GDM1 (cell line): ENCODE results near the gene NRP2.

Experiments
- DNase-seq: peaks from one replicate; lab custom pipeline; 2025; lab: John Stamatoyannopoulos, UW

The NRP2 gene

DNA sequence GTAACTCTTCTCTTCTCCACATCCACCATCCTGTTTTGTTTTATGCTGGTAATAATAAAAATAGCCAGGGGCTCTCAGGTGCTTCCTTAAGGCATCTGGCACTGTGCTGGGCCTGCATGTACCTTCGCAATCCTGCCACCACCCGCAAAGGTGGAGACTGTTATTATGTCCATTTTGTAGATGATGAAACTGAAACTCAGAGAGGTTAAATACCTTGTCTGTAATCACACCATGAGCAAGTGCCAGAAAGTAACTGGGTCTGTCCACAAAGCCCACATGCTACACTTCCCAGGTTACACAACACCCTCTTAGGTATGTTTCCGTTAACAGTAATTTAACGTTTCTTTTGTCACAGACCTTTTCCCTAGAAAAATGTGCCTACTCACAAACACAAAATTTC is 27.0 kb downstream of the NRP2 start:
- no peak for DNase-seq

DNA sequence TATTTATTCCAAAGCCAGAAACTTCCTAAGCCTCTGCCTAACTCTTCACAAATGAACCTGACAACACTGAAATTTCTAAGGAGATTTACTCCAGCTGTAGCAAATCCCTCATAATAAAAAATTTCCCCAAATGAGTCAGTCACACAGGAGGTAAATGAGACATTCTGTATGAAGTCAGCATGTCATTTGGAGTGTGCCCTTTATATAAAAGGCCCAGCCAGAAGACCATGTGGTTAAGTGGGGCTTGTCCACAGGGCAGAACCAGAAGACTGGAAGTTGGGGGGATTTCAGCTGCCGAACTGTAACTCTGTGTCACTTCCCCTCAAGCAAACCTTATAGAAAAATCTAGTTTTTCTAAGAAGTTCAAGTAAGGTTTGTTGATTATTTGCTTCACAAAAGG is 30.2 kb downstream of the NRP2 start:
- no peak for DNase-seq

DNA sequence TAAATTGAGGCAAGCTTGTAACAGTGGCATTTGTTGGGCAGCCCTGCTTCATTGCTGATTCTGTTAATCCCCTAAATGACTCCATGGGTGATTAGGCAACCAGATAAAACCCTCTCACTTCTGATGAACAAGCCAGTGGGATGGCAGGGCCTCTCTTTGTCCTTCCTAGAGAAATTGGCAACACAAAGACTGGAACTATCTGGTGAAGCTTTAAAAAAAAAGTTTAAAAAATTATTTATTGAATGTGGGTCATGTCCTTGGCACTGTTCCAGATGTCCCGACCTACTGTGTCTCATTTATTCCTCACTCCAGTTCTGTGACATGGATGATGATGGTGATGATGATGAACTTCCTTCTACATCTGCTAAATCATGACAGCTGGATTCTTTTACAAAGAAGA is 30.8 kb downstream of the NRP2 start:
- DNase-seq = no peak

DNA sequence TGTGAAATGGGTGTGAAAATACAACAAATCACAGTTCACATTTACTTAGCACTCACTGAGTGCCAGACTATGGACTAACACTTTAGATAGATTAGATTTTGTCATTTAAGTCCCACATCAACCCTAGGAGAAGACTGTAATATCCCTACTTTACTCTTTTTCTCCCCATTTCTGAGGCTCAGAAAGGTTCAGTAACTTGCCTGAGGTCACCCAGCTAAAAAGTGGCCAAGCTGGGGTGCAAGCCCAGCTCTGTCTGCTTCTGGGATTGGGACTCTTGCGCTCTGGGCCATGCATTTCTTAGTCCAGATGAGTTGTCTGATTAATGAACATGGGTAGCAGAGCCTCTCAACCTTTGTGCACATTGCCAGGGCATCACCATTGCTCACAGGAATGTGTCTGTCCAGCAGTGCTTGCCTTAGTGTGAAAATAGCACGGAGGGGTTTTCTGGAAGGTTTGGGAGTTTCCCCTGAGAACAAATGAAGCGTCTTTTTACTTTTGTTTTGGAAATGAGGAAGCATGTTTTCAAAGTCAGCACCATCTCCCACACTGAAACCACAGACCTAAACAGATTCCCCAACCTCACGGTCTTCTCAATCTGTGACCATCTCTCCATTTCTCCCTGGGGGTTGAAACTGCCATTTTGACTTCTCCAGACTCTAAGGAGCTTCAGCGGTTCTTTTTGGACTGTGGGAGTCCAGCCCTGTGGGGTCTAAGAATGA is 31.9 kb downstream of the NRP2 start:
- DNase-seq = peak; percentile 49

DNA sequence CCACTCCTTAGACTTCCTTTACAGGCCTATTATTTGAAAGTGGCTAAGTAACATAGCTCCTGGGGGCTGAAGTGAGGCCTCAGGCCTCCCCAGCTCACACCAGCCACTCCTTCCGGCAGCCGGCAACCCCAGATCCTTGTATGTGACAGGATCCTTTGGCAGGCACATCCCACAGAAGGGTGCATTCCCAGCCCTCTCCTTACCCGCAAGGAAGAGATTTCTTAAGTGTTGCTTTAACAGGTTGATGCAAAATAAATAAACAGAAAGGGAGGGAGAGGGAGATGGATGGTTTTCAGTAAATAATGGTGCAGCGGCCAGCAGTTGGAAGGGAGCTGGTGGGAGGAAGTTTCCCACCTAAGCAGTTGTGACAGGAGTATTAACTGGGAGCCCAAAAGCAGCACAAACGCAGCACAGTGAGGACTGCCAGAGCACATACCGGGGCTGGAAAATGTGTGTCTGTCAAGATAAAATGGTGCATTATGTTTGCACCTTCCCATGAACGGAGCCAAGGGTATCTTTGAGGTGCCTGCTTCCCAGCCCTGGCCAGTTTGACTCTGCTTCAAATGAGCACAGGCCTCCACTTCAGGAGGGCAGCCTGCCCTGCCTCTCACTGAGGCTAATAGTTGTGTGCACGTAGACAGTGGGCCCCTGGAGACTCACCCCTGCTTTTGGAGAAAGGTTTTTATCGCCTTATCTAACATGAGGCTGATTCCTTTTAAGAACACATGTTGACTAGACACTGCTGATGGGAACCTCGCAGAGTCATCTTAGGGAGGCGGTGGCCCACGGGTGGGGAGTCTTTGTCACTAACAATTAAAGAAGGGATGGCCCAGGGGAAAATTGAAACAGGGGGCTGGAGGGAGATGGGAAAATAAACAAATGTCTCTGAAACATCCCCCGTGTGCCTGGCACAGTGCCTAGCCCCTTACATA is 32.8 kb downstream of the NRP2 start:
- no peak for DNase-seq

DNA sequence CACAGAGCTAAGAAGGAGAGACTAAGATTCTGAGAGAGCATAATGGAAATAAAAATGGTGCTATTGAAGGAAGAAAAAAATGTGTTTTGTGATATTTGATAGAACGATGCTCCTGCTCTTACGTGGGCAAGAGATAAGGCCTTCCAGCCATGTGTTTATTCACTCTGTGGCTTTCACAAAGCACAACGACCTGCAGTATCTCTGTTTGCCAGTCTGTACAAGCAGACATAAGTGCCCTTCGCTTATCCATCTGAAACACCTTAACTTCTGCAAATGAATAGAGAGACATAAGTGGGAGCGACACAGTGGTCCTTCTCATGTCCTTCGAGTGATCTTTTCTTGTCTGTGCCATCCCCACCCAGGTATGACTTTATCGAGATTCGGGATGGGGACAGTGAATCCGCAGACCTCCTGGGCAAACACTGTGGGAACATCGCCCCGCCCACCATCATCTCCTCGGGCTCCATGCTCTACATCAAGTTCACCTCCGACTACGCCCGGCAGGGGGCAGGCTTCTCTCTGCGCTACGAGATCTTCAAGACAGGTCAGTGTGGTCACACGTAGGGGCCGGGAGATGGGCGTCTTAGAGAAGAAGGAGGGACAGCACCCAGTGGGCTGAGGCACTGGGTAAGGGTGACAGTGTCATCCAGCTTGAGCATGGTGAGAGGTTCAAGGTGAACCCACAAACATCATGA is 33.7 kb downstream of the NRP2 start:
- no peak for DNase-seq

DNA sequence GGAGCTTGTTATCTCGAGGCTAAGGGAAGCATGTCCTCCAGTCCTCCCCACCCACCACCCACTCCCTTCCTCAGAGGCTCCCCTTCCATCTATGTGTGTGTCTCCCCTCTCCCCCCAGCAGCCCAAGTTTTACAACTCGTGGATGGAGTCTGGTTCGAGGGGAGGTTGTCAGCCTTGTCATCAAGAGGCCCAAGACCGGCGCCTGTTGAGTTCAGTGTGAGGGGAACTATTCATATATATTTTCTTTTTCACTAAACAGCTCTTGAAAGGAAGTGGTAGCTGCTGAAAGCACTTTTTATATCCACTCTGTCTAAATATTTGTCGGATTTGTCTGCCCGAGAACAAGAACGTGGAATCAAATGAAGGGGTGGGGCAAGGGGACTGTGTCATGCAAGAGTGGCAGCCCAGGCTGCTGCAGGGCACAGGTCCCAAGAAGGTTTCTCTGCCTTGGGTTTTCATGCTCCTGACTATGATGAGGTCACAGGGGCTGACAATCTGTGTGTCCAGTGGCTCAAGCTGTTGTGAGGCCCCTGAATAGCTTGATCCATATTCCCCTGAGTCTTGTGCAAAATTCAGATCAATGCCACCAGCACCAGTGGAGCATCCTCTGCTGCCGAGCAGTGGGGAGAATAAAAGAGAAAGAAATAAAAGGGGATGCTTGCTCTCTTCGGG is 35.0 kb downstream of the NRP2 start:
- no peak for DNase-seq

DNA sequence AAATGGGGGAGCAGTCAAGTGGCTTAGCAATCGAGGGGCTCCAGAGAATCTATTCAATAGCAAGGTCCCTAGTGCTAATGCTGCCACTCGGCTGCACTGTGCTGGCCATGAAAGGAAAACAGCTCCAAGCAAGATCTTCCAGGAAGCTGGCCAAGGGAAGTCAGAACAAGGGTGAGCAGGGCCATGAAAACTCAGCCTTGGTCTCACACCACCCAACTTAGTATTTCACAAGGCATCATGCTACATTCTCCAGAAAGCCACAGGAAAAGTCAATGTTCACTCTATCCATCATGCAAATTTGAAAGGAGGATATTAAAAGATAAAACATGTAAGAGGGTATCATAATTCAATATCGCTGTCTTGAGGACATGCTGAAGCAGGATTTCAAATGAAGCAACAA is 35.7 kb downstream of the NRP2 start:
- DNase-seq = no peak

DNA sequence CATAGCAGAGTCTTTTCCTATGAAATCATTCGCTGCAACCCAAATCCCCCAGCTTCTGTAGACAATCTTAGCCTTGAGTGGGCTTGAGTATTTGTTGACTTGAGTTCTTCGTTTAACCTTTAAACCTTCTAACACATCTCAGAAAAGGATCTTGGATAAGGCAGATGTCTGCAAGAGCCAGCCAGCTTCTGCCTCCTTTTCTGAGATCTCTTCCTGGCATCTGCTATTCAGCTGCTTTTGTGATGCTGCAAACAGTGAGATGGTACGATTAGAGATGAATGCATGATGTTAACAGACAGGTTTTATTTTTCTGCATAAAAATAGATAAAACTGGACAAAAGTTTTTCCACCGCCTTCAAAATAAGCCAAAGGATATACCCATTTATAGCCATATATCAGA is 37.5 kb downstream of the NRP2 start:
- DNase-seq = no peak

DNA sequence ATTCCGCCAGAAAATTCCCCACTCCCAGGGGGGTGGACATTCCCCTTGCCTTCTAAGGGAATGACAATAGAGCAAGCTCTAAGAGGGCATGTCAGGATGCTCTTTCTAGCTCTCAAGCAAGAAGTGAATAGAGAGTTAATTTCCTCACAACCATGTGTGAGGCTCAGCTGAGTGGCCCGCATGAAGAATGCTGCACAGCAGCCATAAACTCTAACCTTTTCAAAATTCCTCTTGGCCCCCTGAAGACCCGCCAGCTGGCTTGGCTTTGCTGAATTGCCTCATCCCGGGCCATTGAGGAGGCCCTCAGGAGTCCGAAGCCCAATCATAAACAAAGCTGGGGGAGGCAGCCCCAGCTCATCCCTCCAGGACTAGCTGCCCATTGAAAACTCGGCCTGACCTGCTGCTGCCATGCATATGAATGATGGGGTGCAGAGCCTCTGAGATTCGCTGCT is 38.2 kb downstream of the NRP2 start:
- no peak for DNase-seq

DNA sequence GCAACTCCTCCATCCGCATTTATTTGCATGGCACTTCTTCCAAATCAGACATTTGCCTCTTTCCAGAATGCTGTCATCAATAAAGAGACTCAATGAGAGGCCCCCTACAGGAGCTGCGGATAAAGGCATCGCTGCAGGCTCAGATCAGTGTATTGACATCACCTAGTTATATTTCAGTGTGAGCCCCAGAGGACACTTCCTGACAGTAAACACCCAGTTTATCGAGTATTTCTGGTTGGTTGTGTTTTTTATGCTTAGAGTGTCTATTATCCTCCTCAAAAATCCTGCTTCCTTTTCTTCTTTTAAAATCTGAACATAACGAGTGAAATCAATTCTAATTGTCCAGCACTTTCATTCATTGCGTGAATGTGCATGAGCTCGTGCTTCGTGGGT is 38.8 kb downstream of the NRP2 start:
- DNase-seq = no peak

DNA sequence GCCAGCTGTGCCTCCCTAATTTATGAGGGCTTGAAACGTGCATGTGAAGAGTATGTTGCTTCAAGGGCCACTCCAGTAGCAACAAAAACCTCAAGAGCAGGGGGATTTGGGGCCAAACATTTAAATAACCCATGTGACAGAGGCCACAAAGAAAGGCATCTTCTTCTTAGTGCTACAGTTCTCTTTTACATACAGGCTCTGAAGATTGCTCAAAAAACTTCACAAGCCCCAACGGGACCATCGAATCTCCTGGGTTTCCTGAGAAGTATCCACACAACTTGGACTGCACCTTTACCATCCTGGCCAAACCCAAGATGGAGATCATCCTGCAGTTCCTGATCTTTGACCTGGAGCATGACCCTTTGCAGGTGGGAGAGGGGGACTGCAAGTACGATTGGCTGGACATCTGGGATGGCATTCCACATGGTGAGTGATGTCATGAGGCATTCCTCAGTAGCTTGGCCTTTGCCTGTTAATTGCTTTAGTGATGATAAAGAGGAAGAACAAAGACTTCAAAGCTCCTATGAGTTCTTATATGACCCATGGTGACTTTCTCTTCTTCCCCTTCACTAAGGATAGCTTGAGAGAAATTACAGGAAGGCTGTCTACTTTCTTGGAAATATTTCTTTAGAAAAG is 40.1 kb downstream of the NRP2 start:
- DNase-seq = no peak

DNA sequence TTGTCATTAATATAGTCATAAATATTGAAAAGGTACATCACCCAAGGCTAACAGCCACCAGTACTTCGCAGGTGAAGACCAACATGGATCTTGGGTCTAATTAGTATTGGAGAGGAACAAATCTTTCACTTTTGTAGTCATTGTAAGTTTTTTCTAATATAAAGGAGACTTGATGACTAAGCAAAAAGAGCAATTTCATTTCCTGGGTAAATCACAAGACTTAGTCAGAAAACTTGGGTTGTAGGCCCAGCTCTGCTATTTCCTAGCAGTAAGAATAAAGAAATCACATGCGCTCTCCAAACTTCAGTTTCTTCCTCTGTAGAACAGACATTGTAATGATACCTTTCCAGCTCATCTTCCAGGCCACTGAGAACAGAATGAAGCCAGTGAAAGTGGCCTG is 40.9 kb downstream of the NRP2 start:
- DNase-seq = no peak

DNA sequence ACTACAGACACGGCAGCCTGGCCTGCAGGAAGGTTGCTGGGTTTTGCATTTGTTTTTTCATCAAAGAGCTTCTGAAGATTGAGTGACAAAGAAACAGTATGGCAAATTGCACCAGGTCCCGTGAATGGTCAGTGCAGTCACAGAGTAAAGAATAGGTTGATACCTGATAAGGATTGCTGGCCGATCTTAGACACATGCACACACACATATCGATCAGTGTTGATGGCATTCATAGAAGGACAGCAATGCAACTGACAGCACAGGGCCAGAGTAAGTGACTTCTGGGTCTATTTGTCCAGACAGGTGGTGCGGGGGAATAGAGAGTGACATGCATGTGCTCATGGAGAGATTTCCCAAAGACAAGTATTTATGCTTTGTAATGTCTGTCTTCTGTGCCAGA is 42.8 kb downstream of the NRP2 start:
- no peak for DNase-seq

DNA sequence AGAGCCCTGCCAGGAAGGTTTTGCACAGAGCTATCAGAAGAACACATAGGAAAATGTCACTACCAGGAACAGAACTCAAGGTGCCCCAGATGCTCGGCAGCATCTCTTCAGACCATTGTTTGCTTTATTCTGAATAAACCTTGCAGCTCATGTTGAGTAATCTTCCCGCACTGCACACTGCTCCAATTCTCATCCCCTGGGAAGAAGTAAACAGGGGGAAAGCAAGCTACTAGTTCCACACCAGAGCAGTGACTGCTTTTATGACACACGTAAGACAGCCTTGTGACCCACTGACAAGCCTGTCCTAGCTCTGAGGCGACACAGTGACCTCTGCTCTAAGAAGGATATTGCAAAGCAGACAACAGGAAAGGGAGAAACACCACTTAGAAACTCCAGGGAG is 44.2 kb downstream of the NRP2 start:
- no peak for DNase-seq

DNA sequence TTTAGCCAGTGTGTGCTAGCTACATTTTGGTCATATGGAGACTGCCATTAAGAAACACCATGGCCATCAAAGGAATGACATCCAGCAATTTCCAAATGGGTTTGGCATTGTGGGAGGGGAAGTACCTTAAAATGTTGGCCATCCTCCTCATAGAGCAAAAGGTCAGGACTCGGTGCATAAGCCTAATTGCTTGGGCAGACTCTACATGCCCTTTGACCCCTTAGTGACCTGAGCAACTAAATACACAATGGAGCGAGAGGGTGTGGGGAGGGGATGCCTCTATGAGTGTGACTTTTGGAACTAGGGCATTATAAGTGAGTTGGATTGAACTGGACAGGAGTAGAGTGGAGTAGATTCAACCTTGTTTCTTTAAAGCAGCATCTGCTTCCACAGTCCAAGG is 44.9 kb downstream of the NRP2 start:
- DNase-seq = no peak

DNA sequence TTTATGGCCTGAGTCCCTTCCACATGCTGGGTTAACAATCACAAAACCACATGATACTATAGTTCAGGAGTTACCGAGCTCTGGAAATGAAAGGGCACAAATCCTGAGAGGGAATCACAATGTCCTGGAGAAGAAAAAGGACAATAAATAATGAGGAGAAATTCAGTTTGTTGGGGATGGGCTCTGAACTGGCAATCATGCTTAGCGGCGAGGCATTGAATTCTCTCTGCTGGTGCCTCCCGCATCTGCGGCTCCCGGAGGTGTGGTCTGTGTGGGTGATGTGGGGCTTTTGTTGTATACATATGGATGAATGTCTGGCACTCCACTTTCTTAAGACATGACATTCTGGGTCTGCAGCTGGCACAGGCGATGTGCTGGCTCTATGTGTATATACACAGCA is 46.1 kb downstream of the NRP2 start:
- no peak for DNase-seq

DNA sequence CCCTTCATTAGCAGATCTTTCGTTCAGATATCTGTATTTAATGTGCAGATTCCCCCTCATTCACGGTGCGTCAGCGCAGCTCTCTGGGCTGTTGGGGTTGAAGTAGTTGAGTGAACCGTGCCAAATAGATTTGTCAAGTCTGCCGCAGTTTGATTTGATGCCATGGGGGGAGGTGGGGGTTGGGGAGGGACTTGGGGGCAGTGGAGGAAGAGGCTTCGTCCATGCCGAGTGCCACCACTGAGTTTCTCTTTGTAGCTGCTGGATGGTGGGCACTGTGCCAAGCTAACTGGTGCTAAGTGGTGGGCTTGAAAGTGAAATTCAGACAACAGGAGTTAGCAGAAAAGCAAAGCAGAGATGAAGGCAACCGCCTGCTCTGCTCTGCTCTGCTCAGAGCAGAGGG is 47.9 kb downstream of the NRP2 start:
- no peak for DNase-seq

DNA sequence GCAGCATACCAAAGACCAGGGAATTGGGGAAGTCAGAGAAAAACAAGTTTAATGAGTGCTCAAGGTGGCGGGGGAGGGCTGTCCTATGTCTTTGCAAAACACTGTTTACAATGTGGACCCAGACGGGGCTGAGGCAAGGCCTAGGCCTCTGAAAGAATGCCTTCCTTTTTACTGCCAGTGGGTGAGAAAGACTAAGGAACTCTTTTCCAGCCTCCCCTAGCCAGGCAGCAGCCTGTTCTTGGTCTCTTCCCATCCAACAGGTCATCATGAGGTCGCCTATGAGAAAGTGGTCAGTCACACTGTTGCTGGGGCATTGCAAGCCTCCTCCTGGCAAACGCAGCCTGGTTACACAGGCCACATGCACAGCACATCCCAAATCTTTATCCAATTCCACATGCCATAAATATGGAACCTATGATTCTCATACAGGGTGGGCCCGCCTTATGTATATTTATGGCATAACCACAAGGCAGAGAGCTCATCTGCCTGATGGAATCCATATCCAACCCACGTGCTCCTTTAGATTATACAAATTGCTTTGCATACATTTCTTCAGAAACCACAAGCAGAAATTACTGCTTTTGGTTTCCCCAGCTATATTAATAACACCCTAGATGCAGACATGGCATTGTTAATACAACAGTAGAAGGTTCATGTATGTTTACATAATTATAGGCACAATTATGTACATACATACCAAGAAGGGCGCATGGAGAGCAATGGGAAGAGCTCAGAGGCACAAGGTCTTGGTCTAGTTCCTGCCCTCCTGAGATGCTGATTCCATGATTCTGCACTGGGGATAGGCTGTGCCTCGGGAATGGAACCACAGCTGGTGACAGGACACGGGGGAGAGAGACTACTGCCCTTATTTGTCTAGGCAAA is 48.6 kb downstream of the NRP2 start:
- DNase-seq = no peak

DNA sequence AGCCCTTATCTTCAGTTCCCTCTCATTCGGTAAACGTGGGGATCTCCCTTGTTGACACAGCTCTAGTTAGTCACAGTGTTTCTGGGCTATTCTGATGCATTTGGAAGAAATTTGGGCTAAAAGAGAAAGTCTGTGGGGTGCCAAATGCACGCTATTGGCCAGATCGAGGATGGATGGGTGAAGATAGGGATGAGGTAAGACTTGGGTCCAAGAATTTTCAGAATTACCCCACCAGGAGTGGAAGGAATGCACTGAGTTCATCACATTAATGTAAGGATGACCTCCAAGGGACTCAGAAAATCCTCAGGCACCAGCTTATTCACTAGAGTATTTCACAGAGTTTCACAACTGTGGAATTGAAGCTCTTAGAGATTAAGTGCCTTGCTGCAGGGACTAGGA is 49.3 kb downstream of the NRP2 start:
- DNase-seq = no peak

DNA sequence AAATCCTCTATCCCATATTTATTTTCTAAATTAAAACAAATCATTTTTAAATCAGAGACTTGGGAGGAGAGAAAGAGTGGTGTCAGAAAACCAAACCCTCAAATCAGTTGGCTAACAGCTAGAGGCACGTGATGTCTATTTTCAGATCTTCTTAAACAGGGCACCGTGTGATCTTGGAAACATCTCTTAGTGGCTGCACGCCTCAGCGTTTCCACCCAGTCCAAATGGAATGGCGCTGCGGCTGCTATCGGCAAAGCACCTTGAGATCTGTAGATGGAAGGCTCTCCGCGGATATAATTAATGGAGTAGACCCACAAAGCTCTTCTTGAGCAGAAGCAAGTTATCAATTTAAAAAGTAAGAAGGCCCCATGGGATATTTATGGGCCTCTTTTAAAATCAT is 50.0 kb downstream of the NRP2 start:
- no peak for DNase-seq
